Measurements from ENCODE around the gene CCDC137. TPM values are rescaled to one million over a fixed set of nuclear protein-coding genes. Genes with fewer than 3 reads are reported as not detected.

Gene CCDC137
- total RNA-seq, 3 donors from 2014 or later (not counting 1 experiment from before 2014, with no cell fraction given): 15.6 to 24.2 (median 22.1) TPM

DNA sequence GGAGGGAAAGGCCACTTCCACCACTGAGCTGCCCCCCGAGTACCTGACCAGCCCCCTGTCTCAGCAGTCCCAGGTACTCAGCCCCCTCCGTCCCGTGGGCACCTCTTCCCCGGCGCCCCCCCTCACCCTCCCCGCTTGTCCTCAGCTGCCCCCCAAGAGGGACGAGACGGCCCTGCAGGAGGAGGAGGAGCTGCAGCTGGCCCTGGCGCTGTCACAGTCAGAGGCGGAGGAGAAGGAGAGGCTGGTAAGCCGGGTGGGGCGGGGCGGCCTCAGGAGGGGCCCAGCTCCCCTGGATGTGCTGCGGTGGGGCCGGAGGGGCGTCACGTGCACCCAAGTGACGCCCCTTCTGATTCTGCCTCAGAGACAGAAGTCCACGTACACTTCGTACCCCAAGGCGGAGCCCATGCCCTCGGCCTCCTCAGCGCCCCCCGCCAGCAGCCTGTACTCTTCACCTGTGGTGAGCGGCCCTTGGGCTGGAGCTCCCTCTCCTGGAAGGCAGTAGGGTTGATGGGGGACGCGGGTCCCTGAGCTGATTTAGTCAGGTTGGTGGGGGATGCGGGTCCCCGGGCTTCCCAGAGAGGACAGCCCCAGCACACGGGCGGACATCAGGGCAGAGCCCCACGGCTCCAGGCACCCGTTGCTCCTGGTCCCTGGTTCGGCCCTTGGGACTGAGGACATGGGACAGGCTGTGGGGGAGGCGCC is 27.1 kb downstream of the CCDC137 start:
- no peak overlapping the region for H3K4me3 ChIP-seq (ENCODE audit: low read length)
- no peaks in the 10 kb centered on the region for H3K9me3 ChIP-seq (ENCODE audit: control insufficient read depth, insufficient read depth, low read length)
- H3K27ac ChIP-seq (ENCODE audit: low read length): no peak overlapping the region
- Mint-ChIP-seq H3K9me3 (no peaks in the 10 kb centered on the region), H3K27ac (no peak overlapping the region), H3K27me3 (ENCODE audit: low read depth in 2 of 2) (no peaks in the 10 kb centered on the region), H3K36me3 (no peaks in the 10 kb centered on the region), H3K4me1 (peaks cover 11 to 14% of the 10 kb centered on the region in 2 donors), H3K4me3 (no peak overlapping the region)
- DNase-seq (no peak), ATAC-seq (no peak)
- peaks cover 94% of the 10 kb centered on the region for H3K36me3 ChIP-seq (ENCODE audit: control insufficient read depth, insufficient read depth, low read length)
- intact Hi-C loops (cut with micrococcal nuclease): no loop called here
- no peaks in the 10 kb centered on the region for H3K4me1 ChIP-seq (ENCODE audit: control insufficient read depth, insufficient read depth, low read length)
- TF ChIP-seq, protein P1, sequence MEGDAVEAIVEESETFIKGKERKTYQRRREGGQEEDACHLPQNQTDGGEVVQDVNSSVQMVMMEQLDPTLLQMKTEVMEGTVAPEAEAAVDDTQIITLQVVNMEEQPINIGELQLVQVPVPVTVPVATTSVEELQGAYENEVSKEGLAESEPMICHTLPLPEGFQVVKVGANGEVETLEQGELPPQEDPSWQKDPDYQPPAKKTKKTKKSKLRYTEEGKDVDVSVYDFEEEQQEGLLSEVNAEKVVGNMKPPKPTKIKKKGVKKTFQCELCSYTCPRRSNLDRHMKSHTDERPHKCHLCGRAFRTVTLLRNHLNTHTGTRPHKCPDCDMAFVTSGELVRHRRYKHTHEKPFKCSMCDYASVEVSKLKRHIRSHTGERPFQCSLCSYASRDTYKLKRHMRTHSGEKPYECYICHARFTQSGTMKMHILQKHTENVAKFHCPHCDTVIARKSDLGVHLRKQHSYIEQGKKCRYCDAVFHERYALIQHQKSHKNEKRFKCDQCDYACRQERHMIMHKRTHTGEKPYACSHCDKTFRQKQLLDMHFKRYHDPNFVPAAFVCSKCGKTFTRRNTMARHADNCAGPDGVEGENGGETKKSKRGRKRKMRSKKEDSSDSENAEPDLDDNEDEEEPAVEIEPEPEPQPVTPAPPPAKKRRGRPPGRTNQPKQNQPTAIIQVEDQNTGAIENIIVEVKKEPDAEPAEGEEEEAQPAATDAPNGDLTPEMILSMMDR (IDR thresholded peaks at IDR 0.05): no peak
- H3K27me3 ChIP-seq (ENCODE audit: control insufficient read depth, insufficient read depth, low read length): no peaks in the 10 kb centered on the region
- 96% methylated on average over 34 of the region's 35 CpGs for whole genome bisulfite sequencing (ENCODE audit: insufficient coverage)

GRCh38 chr17:81694810-81695209 is 28.3 kb downstream of the CCDC137 start:
- Mint-ChIP-seq H3K4me3 (no peak overlapping the region), H3K27ac (no peak overlapping the region), H3K27me3 (ENCODE audit: low read depth in 2 of 2) (no peaks in the 10 kb centered on the region), H3K9me3 (no peaks in the 10 kb centered on the region), H3K4me1 (peaks cover 3 to 4% of the 10 kb centered on the region in 2 donors), H3K36me3 (no peaks in the 10 kb centered on the region)
- H3K27me3 ChIP-seq (ENCODE audit: control insufficient read depth, insufficient read depth, low read length): no peaks in the 10 kb centered on the region
- no peak for ATAC-seq
- no peaks in the 10 kb centered on the region for H3K4me1 ChIP-seq (ENCODE audit: control insufficient read depth, insufficient read depth, low read length)
- H3K4me3 ChIP-seq (ENCODE audit: low read length): no peak overlapping the region
- no peak overlapping the region for H3K27ac ChIP-seq (ENCODE audit: low read length)
- DNase-seq: no peak
- H3K9me3 ChIP-seq (ENCODE audit: control insufficient read depth, insufficient read depth, low read length): no peaks in the 10 kb centered on the region
- intact Hi-C loops (cut with micrococcal nuclease): no loop called here
- 98% methylated on average over 19 of the region's 19 CpGs for WGBS (ENCODE audit: insufficient coverage)
- TF ChIP-seq, protein P1 (IDR thresholded peaks at IDR 0.05): no peak
- peaks cover 84% of the 10 kb centered on the region for H3K36me3 ChIP-seq (ENCODE audit: control insufficient read depth, insufficient read depth, low read length)

DNA sequence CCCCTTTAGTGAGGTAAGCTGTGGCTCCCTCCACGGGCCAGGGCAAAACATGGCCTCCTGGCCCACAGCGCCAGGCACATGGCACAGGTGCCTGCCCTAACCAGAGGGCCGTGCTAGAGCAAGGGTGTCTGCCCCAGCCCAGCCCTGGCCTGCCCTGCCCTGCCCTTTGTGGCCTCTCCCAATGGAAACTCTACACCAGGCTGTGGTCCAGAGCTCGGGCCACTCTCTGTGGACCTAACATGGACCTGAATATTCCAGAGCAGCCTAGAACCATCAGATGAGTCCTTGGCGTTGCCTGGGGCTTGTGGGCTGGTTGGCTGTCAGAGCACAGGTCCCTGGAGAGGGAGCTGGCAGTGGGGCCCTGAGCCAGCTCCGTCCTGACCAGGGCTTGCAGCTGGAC is 28.7 kb downstream of the CCDC137 start:
- H3K36me3 Mint-ChIP-seq: no peaks in the 10 kb centered on the region
- H3K27me3 ChIP-seq (ENCODE audit: control insufficient read depth, insufficient read depth, low read length): no peaks in the 10 kb centered on the region
- H3K27ac Mint-ChIP-seq: no peak overlapping the region
- H3K4me3 Mint-ChIP-seq: no peak overlapping the region
- peaks cover 80% of the 10 kb centered on the region for H3K36me3 ChIP-seq (ENCODE audit: control insufficient read depth, insufficient read depth, low read length)
- no peaks in the 10 kb centered on the region for H3K9me3 ChIP-seq (ENCODE audit: control insufficient read depth, insufficient read depth, low read length)
- no peaks in the 10 kb centered on the region for H3K9me3 Mint-ChIP-seq
- DNase-seq (no peak), ATAC-seq (no peak)
- H3K4me1 Mint-ChIP-seq: no peaks in the 10 kb centered on the region
- no peak overlapping the region for H3K4me3 ChIP-seq (ENCODE audit: low read length)
- no peaks in the 10 kb centered on the region for H3K27me3 Mint-ChIP-seq (ENCODE audit: low read depth in 2 of 2)
- no peak overlapping the region for H3K27ac ChIP-seq (ENCODE audit: low read length)
- intact Hi-C loops (cut with micrococcal nuclease): no loop called here
- H3K4me1 ChIP-seq (ENCODE audit: control insufficient read depth, insufficient read depth, low read length): no peaks in the 10 kb centered on the region
- TF ChIP-seq, protein P1 (IDR thresholded peaks at IDR 0.05): no peak
- WGBS (ENCODE audit: insufficient coverage): 95% methylated on average over 6 of the region's 6 CpGs

DNA sequence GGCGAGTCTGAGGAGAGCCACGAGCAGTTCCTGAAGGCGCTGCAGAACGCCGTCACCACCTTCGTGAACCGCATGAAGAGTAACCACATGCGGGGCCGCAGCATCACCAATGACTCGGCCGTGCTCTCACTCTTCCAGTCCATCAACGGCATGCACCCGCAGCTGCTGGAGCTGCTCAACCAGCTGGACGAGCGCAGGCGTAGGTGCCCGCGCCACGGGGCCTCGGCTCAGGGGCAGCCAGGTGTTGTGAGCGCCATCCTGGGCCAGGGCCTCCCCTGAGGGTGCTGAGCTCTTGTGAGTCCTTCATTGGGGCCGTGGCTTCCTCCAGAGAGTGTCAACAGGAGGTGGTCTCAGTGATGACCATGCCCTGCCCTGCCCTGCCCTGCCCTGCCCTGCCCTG is 29.3 kb downstream of the CCDC137 start:
- Histone ChIP-seq H3K27ac (ENCODE audit: low read length) (no peak overlapping the region), H3K36me3 (ENCODE audit: control insufficient read depth, insufficient read depth, low read length) (peaks cover 77% of the 10 kb centered on the region), H3K9me3 (ENCODE audit: control insufficient read depth, insufficient read depth, low read length) (no peaks in the 10 kb centered on the region), H3K27me3 (ENCODE audit: control insufficient read depth, insufficient read depth, low read length) (no peaks in the 10 kb centered on the region), H3K4me1 (ENCODE audit: control insufficient read depth, insufficient read depth, low read length) (peaks cover 3% of the 10 kb centered on the region), H3K4me3 (ENCODE audit: low read length) (no peak overlapping the region)
- 95% methylated on average over 22 of the region's 22 CpGs for WGBS (ENCODE audit: insufficient coverage)
- Mint-ChIP-seq H3K27ac (no peak overlapping the region), H3K4me3 (no peak overlapping the region), H3K9me3 (no peaks in the 10 kb centered on the region), H3K4me1 (peaks cover 0 to 1% of the 10 kb centered on the region in 2 donors), H3K27me3 (ENCODE audit: low read depth in 2 of 2) (no peaks in the 10 kb centered on the region), H3K36me3 (no peaks in the 10 kb centered on the region)
- DNase-seq: no peak
- TF ChIP-seq, protein P1 (IDR thresholded peaks at IDR 0.05): no peak
- ATAC-seq: no peak
- intact Hi-C loops (cut with micrococcal nuclease): no loop called here

Measured in natural killer cell (primary cell).